ENCODE data around the gene CASZ1. TPM values are rescaled to one million over a fixed set of nuclear protein-coding genes. Genes with fewer than 3 reads are reported as not detected.

The CASZ1 gene
- total and polyA plus RNA-seq, 2 donors (not counting 3 experiments of a cell fraction or from before 2014, with no cell fraction given) = 1.5 to 5.2 TPM

DNA sequence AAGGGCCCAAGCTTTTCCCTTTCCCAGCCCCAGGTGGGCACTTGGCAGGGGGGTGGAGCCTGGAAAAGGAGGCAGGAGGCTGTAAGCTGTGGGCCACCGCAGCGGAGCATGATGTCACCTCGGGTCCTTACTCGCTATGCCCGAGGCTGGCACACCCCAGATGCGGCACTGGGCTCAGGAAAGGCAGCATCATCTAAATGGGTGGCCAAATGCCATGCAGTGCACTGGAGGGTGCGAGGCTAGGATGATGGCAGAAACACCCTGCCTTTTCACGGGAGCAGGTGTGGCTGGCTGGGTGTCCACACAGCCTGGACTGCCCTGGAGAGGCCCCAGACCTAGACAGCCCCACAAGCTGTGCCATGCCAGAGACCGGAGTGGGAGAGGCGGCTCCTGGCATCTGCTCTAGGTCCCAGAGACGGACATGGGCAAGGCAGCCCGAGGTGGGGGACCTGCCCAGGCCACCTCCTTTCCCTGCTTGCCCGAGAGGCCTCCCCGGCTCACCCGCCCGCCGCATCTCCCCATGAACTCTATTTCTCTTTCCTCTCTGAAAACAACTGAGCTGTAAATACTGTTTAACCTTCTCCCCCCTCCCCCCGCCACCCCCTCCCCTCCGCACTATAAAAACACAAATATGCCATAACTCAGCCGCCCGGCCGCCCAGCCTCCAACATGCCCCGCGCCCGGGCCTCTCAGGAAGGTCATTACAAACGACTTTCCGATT is 124.7 kb downstream of the CASZ1 start:
- DNase-seq (ENCODE audit: low read depth, low spot score) (no peak), FAIRE-seq (no peak)
- intact Hi-C loops (cut with micrococcal nuclease) (no loop called here), dilution Hi-C loops (cut with MboI; ENCODE audit: extremely low pct_ligation_motif_present, low sequenced_read_pairs) (no loop called here)
- Histone ChIP-seq H3K4me2 (ENCODE audit: insufficient read depth, low read length) (no peak overlapping the region), H2AFZ (ENCODE audit: low read depth, low read length) (no peak overlapping the region), H3K36me3 (ENCODE audit: control insufficient read depth in 2 of 2, extremely low read depth in 1 of 2, insufficient read depth in 2 of 2, low read length in 2 of 2) (no peaks in the 10 kb centered on the region), H3K9me3 (replicated peaks; ENCODE audit: control insufficient read depth, insufficient read depth, low read length) (no peaks in the 10 kb centered on the region), H3K27ac (ENCODE audit: insufficient read depth, low read depth, low read length) (no peak overlapping the region), H3K79me2 (ENCODE audit: control insufficient read depth, insufficient read depth, low read length) (no peaks in the 10 kb centered on the region), H3K4me1 (ENCODE audit: control insufficient read depth, extremely low read depth, insufficient read depth, low read length) (no peaks in the 10 kb centered on the region), H3K27me3 (ENCODE audit: control insufficient read depth in 2 of 2, insufficient read depth in 2 of 2, low read length in 2 of 2) (peaks cover 0 to 3% of the 10 kb centered on the region in 2 experiments), H3K9me1 (replicated peaks; ENCODE audit: control insufficient read depth, extremely low read depth, insufficient read depth, low read length) (no peaks in the 10 kb centered on the region), H4K20me1 (replicated peaks; ENCODE audit: control insufficient read depth, extremely low read depth, insufficient read depth, low read length) (no peaks in the 10 kb centered on the region), H3K4me3 (replicated peaks in 1 of 3; ENCODE audit: insufficient read depth in 1 of 3, low read depth in 1 of 3, low read length in 3 of 3) (no peak overlapping the region), H3K9ac (replicated peaks; ENCODE audit: extremely low read depth, insufficient read depth, low read length) (no peak overlapping the region)
- ChIA-PET CTCF (no interaction called here), POLR2A (no interaction called here)
- no TSS peak for BruUV-seq (replicated peaks)
- no peak for TF ChIP-seq EZH2 (IDR thresholded peaks at IDR 0.05; ENCODE audit: borderline replicate concordance, low read depth, low read length, severe bottlenecking)
- no peak for TF ChIP-seq JUN (IDR thresholded peaks at IDR 0.05; ENCODE audit: borderline replicate concordance, insufficient read depth, insufficient read length, low read depth)
- no peak for TF ChIP-seq POLR2A (IDR thresholded peaks at IDR 0.05; ENCODE audit: low read depth, low read length)
- TF ChIP-seq, protein P1, sequence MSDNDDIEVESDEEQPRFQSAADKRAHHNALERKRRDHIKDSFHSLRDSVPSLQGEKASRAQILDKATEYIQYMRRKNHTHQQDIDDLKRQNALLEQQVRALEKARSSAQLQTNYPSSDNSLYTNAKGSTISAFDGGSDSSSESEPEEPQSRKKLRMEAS (IDR thresholded peaks at IDR 0.05; ENCODE audit: insufficient read depth, insufficient read length) = no peak
- TF ChIP-seq, protein P2, sequence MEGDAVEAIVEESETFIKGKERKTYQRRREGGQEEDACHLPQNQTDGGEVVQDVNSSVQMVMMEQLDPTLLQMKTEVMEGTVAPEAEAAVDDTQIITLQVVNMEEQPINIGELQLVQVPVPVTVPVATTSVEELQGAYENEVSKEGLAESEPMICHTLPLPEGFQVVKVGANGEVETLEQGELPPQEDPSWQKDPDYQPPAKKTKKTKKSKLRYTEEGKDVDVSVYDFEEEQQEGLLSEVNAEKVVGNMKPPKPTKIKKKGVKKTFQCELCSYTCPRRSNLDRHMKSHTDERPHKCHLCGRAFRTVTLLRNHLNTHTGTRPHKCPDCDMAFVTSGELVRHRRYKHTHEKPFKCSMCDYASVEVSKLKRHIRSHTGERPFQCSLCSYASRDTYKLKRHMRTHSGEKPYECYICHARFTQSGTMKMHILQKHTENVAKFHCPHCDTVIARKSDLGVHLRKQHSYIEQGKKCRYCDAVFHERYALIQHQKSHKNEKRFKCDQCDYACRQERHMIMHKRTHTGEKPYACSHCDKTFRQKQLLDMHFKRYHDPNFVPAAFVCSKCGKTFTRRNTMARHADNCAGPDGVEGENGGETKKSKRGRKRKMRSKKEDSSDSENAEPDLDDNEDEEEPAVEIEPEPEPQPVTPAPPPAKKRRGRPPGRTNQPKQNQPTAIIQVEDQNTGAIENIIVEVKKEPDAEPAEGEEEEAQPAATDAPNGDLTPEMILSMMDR (IDR thresholded peaks at IDR 0.05; ENCODE audit: extremely low read depth in 1 of 2, insufficient read depth in 1 of 2, low read depth in 1 of 2, low read length in 2 of 2) = no peak
- no peak for TF ChIP-seq MYC (IDR thresholded peaks at IDR 0.05; ENCODE audit: low read depth, low read length)
- no peak for TF ChIP-seq GATA2 (IDR thresholded peaks at IDR 0.05; ENCODE audit: insufficient read depth, insufficient read length, low read depth, low read length)
- TF ChIP-seq POLR2AphosphoS5 (IDR thresholded peaks at IDR 0.05; ENCODE audit: insufficient read depth, low read depth, low read length) = no peak
- no peak for TF ChIP-seq FOS (IDR thresholded peaks at IDR 0.05; ENCODE audit: borderline replicate concordance, insufficient read depth, low read length)
